Parathyroid adenoma (tissue), 2 donors: Measurements from ENCODE around the gene TNFRSF8.

Source experiments
- H2AFZ ChIP-seq: fragments of 300-600 bp; sonication (generic); one replicate; pipeline ENCODE4 v1.7.0; 2017; ENCODE audit warnings: antibody characterized with exemption, mild to moderate bottlenecking
- H3K27ac ChIP-seq: fragments of 300-600 bp; sonication (generic); one replicate; pipeline ENCODE4 v1.7.0; 2017
- H3K27me3 ChIP-seq: fragments of 300-600 bp; sonication (generic); one replicate; pipeline ENCODE4 v1.7.0; 2017; ENCODE audit warnings: low read length; ENCODE audit not compliant: control insufficient read depth, insufficient read depth
- H3K36me3 ChIP-seq: fragments of 300-600 bp; sonication (generic); one replicate; pipeline ENCODE4 v1.7.0; 2017; ENCODE audit warnings: low read length; ENCODE audit not compliant: control insufficient read depth, insufficient read depth
- H3K4me1 ChIP-seq: fragments of 300-600 bp; sonication (generic); one replicate; pipeline ENCODE4 v1.7.0; 2017; ENCODE audit warnings: control low read depth
- H3K4me2 ChIP-seq: fragments of 300-600 bp; sonication (generic); one replicate; pipeline ENCODE4 v1.7.0; 2017; ENCODE audit warnings: low read length
- H3K4me3 ChIP-seq: fragments of 300-600 bp; sonication (generic); one replicate; pipeline ENCODE4 v1.7.0; 2017; ENCODE audit warnings: low read depth, low read length
- H3K79me2 ChIP-seq: fragments of 300-600 bp; sonication (generic); one replicate; pipeline ENCODE4 v1.7.0; 2017; ENCODE audit warnings: control low read depth
- H3K9ac ChIP-seq: fragments of 300-600 bp; sonication (generic); one replicate; pipeline ENCODE4 v1.7.0; 2017; ENCODE audit warnings: mild to moderate bottlenecking
- H3K9me3 ChIP-seq: fragments of 300-600 bp; sonication (generic); one replicate; pipeline ENCODE4 v1.7.0; 2017; ENCODE audit warnings: low read length; ENCODE audit not compliant: control insufficient read depth
- TF ChIP-seq, protein P1 (sequence below): fragments of 300-600 bp; sonication (generic); IDR thresholded peaks from one replicate; pipeline ENCODE4 v1.7.0; 2017; ENCODE audit warnings: antibody characterized with exemption, mild to moderate bottlenecking
- donor health status: primary hyperparathyroidism.

TNFRSF8 gene

DNA sequence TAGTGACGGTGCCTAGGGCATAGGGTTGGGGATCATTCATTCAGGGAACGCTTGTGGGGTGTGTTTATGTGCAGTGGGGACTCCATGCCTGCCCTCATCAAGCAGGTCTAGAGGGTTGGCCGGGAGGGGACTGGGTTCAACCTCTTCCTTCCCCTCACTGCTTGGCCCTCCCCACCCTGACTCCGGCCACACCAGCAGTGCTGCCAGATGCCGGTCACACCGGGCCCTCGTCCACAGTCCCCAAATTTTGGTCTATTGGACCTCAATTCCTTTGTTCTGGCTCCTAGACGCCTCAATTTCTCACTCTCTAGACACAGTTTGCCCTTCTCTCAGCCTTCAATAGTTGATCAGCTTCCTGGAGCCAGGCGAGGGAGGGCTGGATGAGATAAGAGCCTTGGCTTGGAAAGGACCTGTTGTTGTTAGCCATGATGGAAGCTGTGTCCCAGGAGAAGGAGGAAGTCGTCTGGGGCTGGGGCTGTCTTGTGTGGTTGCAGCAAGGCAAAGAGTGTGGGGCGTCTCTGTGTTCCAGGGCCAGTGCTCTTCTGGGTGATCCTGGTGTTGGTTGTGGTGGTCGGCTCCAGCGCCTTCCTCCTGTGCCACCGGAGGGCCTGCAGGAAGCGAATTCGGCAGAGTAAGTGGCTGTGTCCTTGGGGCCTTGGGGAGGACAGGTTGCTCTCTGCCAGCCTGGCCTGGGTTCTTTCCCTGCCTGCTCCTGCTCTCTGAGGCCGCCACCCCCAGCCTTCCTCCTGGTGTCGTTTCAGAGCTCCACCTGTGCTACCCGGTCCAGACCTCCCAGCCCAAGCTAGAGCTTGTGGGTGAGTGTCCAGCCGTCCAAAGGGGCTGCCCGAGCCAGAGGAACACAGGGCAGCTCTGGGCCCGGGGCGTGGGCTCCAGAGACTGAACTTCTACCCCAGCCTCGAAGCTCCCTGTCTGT is 62.6 kb downstream of the TNFRSF8 start:
- H2AFZ ChIP-seq: no peak overlapping the region
- no peaks in the 10 kb centered on the region for H3K9me3 ChIP-seq
- no peaks in the 10 kb centered on the region for H3K36me3 ChIP-seq
- TF ChIP-seq, protein P1, sequence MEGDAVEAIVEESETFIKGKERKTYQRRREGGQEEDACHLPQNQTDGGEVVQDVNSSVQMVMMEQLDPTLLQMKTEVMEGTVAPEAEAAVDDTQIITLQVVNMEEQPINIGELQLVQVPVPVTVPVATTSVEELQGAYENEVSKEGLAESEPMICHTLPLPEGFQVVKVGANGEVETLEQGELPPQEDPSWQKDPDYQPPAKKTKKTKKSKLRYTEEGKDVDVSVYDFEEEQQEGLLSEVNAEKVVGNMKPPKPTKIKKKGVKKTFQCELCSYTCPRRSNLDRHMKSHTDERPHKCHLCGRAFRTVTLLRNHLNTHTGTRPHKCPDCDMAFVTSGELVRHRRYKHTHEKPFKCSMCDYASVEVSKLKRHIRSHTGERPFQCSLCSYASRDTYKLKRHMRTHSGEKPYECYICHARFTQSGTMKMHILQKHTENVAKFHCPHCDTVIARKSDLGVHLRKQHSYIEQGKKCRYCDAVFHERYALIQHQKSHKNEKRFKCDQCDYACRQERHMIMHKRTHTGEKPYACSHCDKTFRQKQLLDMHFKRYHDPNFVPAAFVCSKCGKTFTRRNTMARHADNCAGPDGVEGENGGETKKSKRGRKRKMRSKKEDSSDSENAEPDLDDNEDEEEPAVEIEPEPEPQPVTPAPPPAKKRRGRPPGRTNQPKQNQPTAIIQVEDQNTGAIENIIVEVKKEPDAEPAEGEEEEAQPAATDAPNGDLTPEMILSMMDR: no peak
- H3K9ac ChIP-seq: no peak overlapping the region
- H3K79me2 ChIP-seq: no peaks in the 10 kb centered on the region
- H3K27ac ChIP-seq: no peak overlapping the region
- H3K27me3 ChIP-seq: no peaks in the 10 kb centered on the region
- H3K4me2 ChIP-seq: no peak overlapping the region
- H3K4me1 ChIP-seq: no peaks in the 10 kb centered on the region
- no peak overlapping the region for H3K4me3 ChIP-seq

DNA sequence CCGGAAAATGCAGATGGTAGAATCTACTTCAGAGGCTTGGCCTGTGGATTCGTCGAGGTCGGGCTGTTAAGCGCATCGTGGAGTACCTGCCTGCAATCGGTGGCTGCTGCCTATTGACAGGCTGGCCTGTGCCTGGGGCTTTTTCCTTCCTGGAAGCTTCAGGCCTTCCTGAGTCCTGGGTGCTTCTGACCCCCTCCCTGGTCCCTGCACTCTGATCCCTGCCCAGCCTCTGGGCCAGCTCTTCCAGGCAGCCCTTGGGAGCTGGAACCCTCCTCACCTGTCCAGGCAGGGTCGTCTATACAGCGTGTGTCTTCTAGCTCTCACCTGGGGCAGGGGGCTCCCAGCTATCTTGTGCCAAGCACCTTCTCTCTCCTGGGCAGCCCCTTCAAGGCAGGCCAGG is 63.7 kb downstream of the TNFRSF8 start:
- H3K27ac ChIP-seq: no peak overlapping the region

DNA sequence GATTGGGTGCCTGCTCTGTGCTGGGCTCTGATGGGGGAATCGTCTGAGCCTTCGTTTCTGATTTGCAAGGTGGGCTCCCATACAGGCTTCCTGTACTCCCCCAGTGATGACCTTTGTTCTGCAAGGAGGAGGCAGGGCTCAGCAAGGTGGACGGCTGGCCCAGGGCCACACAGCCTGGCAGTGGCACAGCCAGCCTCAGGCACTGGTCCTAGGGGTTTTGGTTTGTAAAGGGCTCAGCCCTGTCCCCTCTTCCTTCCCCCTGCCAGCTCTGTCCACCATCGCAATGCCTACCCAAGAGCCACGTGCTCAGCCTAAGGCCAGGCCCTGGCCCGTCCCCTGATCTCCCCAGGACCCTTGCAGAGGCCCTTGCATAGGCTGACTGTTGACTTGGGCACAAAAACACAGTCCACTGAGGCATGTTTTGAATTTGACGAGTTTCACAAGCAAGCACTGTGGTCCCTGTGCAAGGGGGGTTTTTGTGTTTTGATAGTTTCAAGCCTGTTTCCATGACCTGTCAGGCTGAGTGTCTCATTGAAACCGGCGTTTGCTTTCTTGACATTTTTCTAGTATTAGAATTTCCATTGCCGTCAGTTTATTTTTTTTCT is 64.2 kb downstream of the TNFRSF8 start:
- Histone ChIP-seq H3K27me3 (no peaks in the 10 kb centered on the region), H3K9me3 (no peaks in the 10 kb centered on the region), H2AFZ (no peak overlapping the region), H3K4me2 (no peak overlapping the region), H3K79me2 (no peaks in the 10 kb centered on the region), H3K4me1 (no peaks in the 10 kb centered on the region), H3K4me3 (no peak overlapping the region), H3K9ac (no peak overlapping the region), H3K36me3 (no peaks in the 10 kb centered on the region), H3K27ac (no peak overlapping the region)
- TF ChIP-seq, protein P1: no peak

More for the DNA sequence above, 63.7 kb downstream of the TNFRSF8 start:
- Histone ChIP-seq H3K9me3 (no peaks in the 10 kb centered on the region), H3K36me3 (no peaks in the 10 kb centered on the region), H3K27me3 (no peaks in the 10 kb centered on the region), H2AFZ (no peak overlapping the region), H3K79me2 (no peaks in the 10 kb centered on the region), H3K9ac (no peak overlapping the region), H3K4me2 (no peak overlapping the region), H3K4me3 (no peak overlapping the region), H3K4me1 (no peaks in the 10 kb centered on the region)
- TF ChIP-seq, protein P1: no peak

DNA sequence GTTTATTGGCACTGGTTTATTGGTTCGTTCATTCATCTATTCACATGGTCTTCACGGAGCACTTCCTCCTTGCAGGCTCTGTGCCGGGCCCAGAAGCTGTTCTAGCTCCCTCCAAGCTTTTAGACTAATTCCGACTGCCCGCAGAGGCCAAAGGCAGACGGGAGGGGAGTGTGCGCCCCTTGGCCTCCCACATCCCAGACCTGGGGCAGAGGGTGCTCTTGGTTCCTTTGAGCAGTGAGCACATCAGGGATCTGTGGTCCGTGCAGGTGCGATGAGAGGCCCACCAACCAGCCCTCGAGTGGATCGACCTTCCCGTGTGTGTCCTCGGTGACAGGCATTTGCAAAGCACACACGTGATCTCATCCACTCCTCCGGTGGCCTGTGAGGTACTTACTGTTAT is 65.0 kb downstream of the TNFRSF8 start:
- Histone ChIP-seq H3K36me3 (no peaks in the 10 kb centered on the region), H3K4me2 (no peak overlapping the region), H3K4me1 (no peaks in the 10 kb centered on the region), H3K9ac (no peak overlapping the region), H3K79me2 (no peaks in the 10 kb centered on the region), H2AFZ (no peak overlapping the region), H3K27ac (no peak overlapping the region), H3K4me3 (no peak overlapping the region), H3K27me3 (no peaks in the 10 kb centered on the region), H3K9me3 (no peaks in the 10 kb centered on the region)
- TF ChIP-seq, protein P1: no peak
